ENCODE data around the gene KRR1.
"Not testable (repeated sequence)": the region's sequence is repeated elsewhere in the genome, so short reads cannot be mapped to it uniquely, and the experiment has no call there.

The KRR1 gene

GRCh38 chr12:75522124-75522523 lies 10.7 kb upstream of the KRR1 start:
- DNase-seq = not testable (repeated sequence)

GRCh38 chr12:75521224-75521623 lies 9.8 kb upstream of the KRR1 start:
- DNase-seq = not testable (repeated sequence)

GRCh38 chr12:75509621-75510020 lies 1.8 kb downstream of the KRR1 start:
- DNase-seq = no peak

- DNase-seq = no peak
Measured at GRCh38 chr12:75508159-75508558, 3.2 kb downstream of the KRR1 start.

GRCh38 chr12:75507086-75507485 lies 4.3 kb downstream of the KRR1 start:
- no peak for DNase-seq

GRCh38 chr12:75505706-75506312 lies 5.6 kb downstream of the KRR1 start:
- DNase-seq = peak; percentile 25

- DNase-seq = no peak
Measured at GRCh38 chr12:75503866-75504265, 7.5 kb downstream of the KRR1 start.

GRCh38 chr12:75503459-75503858 lies 8.0 kb downstream of the KRR1 start:
- no peak for DNase-seq

GRCh38 chr12:75491169-75491568 lies 20.2 kb downstream of the KRR1 start:
- DNase-seq = no peak

- DNase-seq = peak; percentile 67
Measured at GRCh38 chr12:75489613-75490210, 21.7 kb downstream of the KRR1 start.

GRCh38 chr12:75489187-75489586 lies 22.2 kb downstream of the KRR1 start:
- DNase-seq = no peak

GRCh38 chr12:75488553-75488952 lies 22.9 kb downstream of the KRR1 start:
- DNase-seq = peak; percentile 24

- no peak for DNase-seq
Measured at GRCh38 chr12:75487308-75487707, 24.1 kb downstream of the KRR1 start.

GRCh38 chr12:75484450-75484849 lies 27.0 kb downstream of the KRR1 start:
- not testable (repeated sequence) for DNase-seq

GRCh38 chr12:75483431-75483830 lies 28.0 kb downstream of the KRR1 start:
- no peak for DNase-seq

GRCh38 chr12:75482646-75483045 lies 28.8 kb downstream of the KRR1 start:
- DNase-seq = peak; percentile 35

GRCh38 chr12:75481774-75482173 lies 29.6 kb downstream of the KRR1 start:
- DNase-seq = no peak

- DNase-seq = no peak
Measured at GRCh38 chr12:75481013-75481705, 30.2 kb downstream of the KRR1 start.

GRCh38 chr12:75480469-75480949 lies 30.9 kb downstream of the KRR1 start, which contains the start of gene GLIPR1:
GLIPR1 (plus strand) TSS chr12:75480755; CDS start chr12:75480881, 126 bp downstream.
- peak; percentile 88 for DNase-seq

- DNase-seq = peak; percentile 36
Measured at GRCh38 chr12:75479963-75480461, 31.4 kb downstream of the KRR1 start.

- peak; percentile 82 for DNase-seq
Measured at GRCh38 chr12:75478116-75478794, 33.2 kb downstream of the KRR1 start.

GRCh38 chr12:75477137-75477536 lies 34.3 kb downstream of the KRR1 start:
- DNase-seq = peak; percentile 24

- peak; percentile 9 for DNase-seq
Measured at GRCh38 chr12:75476071-75476470, 35.3 kb downstream of the KRR1 start.

Data from activated CD4-positive, alpha-beta T cell treated with anti-CD3 and anti-CD28 coated beads, Interleukin-2, Interleukin-6, amounts not matched to agents 100 ng/mL and 50 ng/mL, durations not matched to agents 16 hours and 8 hours (primary cell).